ENCODE results near the gene NKD1.

Gene NKD1

GRCh38 chr16:50680556-50680893 lies 132.3 kb downstream of the NKD1 start:
- no peaks in the 10 kb centered on the region for H3K27me3 Mint-ChIP-seq
- peak overlapping the region; percentile 77 for H3K4me3 Mint-ChIP-seq
- peaks cover 75% of the 10 kb centered on the region for H3K4me1 Mint-ChIP-seq
- ATAC-seq = no peak
- H3K27ac Mint-ChIP-seq = peak overlapping the region; percentile 92
- H3K36me3 Mint-ChIP-seq = peaks cover 36% of the 10 kb centered on the region
- H3K9me3 Mint-ChIP-seq = no peaks in the 10 kb centered on the region

GRCh38 chr16:50681021-50681885 lies 133.1 kb downstream of the NKD1 start, which contains the start of gene SNX20:
TSS of gene SNX20 (minus strand) at chr16:50681312. CDS start at chr16:50677526, 3,786 bp downstream.
- H3K4me1 Mint-ChIP-seq = peaks cover 81% of the 10 kb centered on the region
- H3K36me3 Mint-ChIP-seq = peaks cover 28% of the 10 kb centered on the region
- peak; percentile 86 for ATAC-seq
- H3K27ac Mint-ChIP-seq = peak within 1 kb of the TSS; percentile 92
- no peaks in the 10 kb centered on the region for H3K27me3 Mint-ChIP-seq
- no peaks in the 10 kb centered on the region for H3K9me3 Mint-ChIP-seq
- peak within 1 kb of the TSS; percentile 77 for H3K4me3 Mint-ChIP-seq

- peak; percentile 86 for ATAC-seq
- Mint-ChIP-seq H3K27ac (peak overlapping the region; percentile 91), H3K9me3 (no peaks in the 10 kb centered on the region), H3K27me3 (no peaks in the 10 kb centered on the region), H3K4me1 (peaks cover 71% of the 10 kb centered on the region), H3K4me3 (peak overlapping the region; percentile 53), H3K36me3 (peaks cover 3% of the 10 kb centered on the region)
These were observed 135.6 kb downstream of the NKD1 start for GRCh38 chr16:50683689-50684374.

DNA sequence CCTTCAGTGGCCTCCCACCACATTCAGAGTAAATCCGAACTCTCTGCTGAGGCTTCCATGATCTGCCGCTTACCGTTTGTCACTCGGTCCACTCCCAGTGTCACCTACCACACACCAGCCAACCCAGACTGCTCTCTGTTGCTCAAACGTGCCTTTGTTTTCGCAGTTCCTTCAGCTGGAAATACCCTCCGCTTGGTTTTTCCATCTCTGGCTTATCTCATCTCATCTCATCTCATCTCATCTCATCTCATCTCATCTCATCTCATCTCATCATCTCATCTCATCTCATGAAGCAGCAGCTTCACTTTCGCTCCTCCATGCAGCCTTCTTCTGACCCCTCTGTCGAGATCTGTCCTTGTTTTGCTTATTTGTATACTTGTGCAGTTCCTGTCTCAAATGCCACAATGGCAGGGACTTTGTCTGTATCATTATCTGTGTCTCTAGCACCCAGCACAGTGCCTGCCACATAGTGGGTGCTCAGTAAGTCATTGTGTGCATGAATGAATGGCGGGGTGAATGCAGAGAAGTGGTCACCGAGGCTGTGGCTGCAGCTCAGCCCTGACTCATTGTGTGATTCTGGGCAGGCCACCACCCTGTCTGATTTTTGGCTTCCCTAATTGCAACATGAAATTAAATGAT lies 136.7 kb downstream of the NKD1 start:
- Mint-ChIP-seq H3K27ac (peak overlapping the region; percentile 91), H3K9me3 (no peaks in the 10 kb centered on the region), H3K4me1 (peaks cover 60% of the 10 kb centered on the region), H3K27me3 (no peaks in the 10 kb centered on the region), H3K4me3 (peak overlapping the region; percentile 60), H3K36me3 (no peaks in the 10 kb centered on the region)
- ATAC-seq = peak; percentile 47

DNA sequence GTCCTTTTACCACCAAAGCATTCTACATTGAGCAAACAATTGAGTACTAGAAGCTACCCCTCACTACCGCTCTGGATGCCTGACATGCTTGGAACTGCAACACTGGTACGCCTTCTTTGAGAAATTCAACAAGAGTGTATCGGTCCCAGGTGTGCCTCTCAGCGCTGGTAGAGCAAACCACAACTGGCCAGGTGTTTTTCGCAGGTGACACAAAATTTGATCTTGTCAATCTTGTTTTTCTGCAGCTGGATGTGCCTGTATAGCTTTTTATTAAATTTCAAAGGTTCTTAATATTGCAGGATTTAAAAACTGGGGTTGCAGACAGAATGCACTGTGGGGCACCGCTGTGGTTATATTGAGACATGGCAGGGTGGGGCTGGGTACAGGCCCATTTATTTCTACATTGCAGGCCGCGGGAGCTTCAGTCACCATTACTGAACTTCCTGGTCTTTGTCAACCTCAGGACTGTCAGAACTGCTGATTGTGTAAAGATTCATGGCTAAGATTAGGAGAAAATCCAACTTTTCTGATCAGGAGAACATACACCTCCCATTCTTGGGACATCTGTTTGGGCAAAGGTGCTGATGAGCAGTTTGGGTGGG lies 137.4 kb downstream of the NKD1 start:
- H3K4me1 Mint-ChIP-seq = peaks cover 57% of the 10 kb centered on the region
- H3K9me3 Mint-ChIP-seq = no peaks in the 10 kb centered on the region
- H3K4me3 Mint-ChIP-seq = peak overlapping the region; percentile 60
- ATAC-seq = no peak
- H3K36me3 Mint-ChIP-seq = no peaks in the 10 kb centered on the region
- H3K27ac Mint-ChIP-seq = peak overlapping the region; percentile 91
- no peaks in the 10 kb centered on the region for H3K27me3 Mint-ChIP-seq

- H3K36me3 Mint-ChIP-seq = no peaks in the 10 kb centered on the region
- H3K4me1 Mint-ChIP-seq = peaks cover 55% of the 10 kb centered on the region
- no peak for ATAC-seq
- H3K27me3 Mint-ChIP-seq = no peaks in the 10 kb centered on the region
- no peak overlapping the region for H3K27ac Mint-ChIP-seq
- H3K9me3 Mint-ChIP-seq = no peaks in the 10 kb centered on the region
- H3K4me3 Mint-ChIP-seq = no peak overlapping the region
These were observed 139.9 kb downstream of the NKD1 start for GRCh38 chr16:50688083-50688482.

DNA sequence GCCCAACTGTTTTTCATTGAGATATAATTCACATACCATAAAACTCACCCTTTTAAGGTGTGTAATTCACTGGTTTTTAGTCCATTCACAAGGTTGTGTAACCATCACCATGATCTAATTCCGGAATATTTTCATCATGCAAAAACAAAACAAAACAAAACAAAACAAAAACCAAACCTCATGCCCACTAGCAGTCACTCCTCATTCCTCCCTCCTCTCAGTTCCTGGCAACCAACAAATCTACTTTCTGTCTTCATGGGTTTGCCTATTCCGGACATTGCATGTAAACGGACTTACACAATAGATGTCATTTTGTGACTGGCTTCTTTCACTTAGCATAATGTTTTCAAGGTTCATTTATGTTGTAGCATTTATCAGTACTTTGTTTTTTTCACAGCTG lies 140.7 kb downstream of the NKD1 start:
- Mint-ChIP-seq H3K9me3 (no peaks in the 10 kb centered on the region), H3K27me3 (no peaks in the 10 kb centered on the region)

GRCh38 chr16:50690177-50690576 lies 142.0 kb downstream of the NKD1 start:
- H3K27ac Mint-ChIP-seq = no peak overlapping the region
- no peaks in the 10 kb centered on the region for H3K36me3 Mint-ChIP-seq
- no peak for ATAC-seq
- H3K9me3 Mint-ChIP-seq = no peaks in the 10 kb centered on the region
- H3K4me1 Mint-ChIP-seq = peaks cover 50% of the 10 kb centered on the region
- no peak overlapping the region for H3K4me3 Mint-ChIP-seq
- no peaks in the 10 kb centered on the region for H3K27me3 Mint-ChIP-seq

More for the DNA sequence above, 140.7 kb downstream of the NKD1 start:
- no peak for ATAC-seq
- Mint-ChIP-seq H3K27ac (no peak overlapping the region), H3K36me3 (no peaks in the 10 kb centered on the region), H3K4me1 (peaks cover 50% of the 10 kb centered on the region), H3K4me3 (no peak overlapping the region)

DNA sequence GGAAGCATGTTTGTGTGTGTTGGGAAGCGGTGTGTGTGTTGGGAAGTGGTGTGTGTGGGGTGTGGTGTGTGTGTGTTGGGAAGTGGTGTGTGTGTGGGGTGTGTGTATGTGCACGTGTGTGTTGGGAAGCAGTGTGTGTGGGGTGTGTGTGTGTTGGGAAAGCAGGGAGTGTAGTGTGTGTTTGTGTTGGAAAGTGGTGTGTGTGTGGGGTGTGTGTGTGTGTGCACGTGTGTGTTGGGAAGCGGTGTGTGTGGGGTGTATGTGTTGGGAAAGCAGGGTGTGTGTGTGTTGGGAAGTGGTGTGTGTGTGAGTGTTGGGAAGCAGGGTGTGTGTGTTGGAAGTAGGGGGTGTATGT lies 144.4 kb downstream of the NKD1 start:
- Mint-ChIP-seq H3K4me1 (peaks cover 60% of the 10 kb centered on the region), H3K27me3 (no peaks in the 10 kb centered on the region), H3K9me3 (no peaks in the 10 kb centered on the region), H3K36me3 (no peaks in the 10 kb centered on the region), H3K4me3 (peak overlapping the region; percentile 72), H3K27ac (peak overlapping the region; percentile 75)
- ATAC-seq = no peak

DNA sequence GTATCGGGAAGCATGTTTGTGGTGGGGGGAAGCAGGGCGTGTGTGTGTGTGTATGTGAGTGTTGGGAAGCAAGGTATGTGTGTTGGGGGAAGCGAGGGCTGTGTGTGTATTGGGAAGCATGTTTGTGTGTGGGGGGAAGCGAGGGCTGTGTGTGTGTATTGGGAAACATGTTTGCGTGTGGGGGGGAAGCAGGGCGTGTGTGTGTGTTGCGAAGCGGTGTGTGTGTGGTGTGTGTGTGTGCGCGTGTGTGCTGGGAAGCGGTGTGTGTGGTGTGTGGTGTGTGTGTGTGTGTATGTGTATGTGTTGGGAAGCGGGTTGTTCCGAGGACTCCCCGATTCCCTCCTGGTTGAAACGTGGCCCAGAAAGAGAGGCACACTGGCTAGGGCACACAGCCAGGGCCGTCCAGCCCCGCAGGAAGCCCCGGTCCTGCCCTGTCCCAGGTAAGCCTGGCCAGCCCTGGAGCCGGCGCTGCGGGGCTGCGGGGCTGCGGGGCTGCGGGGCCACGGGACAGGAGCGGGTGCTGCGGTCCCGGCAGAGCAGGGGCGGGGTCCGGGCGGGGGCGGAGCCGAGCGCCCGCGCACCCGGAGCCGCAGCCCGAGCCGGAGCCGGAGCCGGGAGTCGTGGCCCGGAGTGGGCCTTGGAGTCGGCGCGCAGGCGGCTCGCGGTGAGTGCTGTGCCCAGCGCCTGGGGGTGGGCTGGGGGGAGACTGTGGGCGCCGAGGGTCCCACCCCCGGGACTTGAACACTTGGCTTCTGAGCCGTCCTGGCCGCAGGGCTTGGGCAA lies 145.0 kb downstream of the NKD1 start, which contains the start of gene NOD2:
Gene NOD2 (plus strand): TSS at position 608 of the 783 bp plus-strand sequence. CDS start 5,890 bp downstream, outside the sequence.
- Mint-ChIP-seq H3K36me3 (no peaks in the 10 kb centered on the region), H3K4me3 (peak within 1 kb of the TSS; percentile 75), H3K27ac (peak within 1 kb of the TSS; percentile 75), H3K9me3 (no peaks in the 10 kb centered on the region), H3K4me1 (peaks cover 66% of the 10 kb centered on the region), H3K27me3 (no peaks in the 10 kb centered on the region)
- ATAC-seq = peak; percentile 39

DNA sequence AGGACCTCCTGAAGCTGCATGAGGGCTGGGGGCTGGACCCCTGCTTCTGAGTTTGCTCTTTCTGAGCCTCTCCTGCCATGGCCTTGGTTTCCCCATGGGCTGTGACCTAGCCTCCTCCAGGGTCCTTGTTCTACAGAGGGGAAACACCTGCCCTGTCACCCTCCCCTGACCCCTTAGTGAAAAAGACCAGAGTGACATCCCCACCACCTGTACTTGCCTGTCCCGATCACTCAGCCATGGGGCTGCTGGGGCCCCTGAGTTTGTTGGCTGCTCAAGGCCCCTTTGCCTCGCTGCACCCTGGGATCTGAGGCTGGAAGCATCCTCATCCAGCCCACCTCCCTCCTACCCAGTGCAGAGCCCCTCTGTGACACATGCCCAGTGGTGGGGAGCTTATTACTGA lies 146.0 kb downstream of the NKD1 start:
- Mint-ChIP-seq H3K27ac (peak overlapping the region; percentile 38), H3K9me3 (no peaks in the 10 kb centered on the region), H3K4me1 (peaks cover 76% of the 10 kb centered on the region), H3K27me3 (no peaks in the 10 kb centered on the region), H3K4me3 (peak overlapping the region; percentile 75), H3K36me3 (no peaks in the 10 kb centered on the region)
- no peak for ATAC-seq

DNA sequence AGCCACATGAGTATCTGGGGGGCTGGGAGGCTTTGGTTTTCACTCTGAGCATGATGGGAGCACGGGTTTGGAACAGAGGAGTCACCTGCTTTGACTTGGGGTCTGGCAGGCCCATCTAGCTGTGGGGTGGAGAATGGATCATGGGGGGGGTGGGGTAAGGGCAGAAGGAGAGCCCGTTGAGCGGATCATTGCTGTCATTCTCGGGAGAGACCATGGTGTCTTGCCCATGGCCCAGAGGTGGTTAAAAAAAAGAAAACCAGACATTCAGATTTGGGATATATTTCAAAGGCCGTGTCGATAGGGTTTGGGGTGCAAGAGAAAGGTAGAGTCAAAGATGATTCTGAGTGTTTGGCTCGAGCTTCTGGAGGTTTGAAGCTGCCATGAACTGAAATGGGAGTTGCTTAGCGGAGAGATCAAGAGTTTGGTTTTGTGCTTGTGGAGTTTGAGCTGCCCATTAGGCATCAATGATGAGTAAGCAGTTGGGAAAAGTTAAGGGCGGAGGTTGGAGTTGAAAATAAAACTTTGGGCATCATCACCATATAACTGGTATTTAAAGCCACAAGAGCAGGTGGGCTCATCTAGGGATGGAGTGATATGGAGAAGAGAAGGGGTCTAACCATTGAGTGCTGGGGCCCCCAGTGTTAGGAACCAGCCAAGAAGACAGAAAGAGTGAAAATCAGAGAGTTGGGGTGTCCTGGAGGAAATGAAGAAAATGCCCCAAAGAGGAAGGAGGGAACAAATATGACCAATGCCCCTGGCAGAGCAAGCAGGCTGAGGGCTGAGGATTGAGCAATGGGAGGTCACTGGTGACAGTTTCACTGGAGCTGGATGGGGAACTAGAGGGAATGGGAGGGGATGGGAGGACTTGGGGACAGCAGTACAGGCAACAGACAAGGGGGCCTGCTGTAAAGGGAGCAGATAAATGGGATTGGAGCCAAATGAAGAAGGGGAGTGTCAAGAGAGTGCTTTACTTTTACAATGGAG lies 147.1 kb downstream of the NKD1 start:
- Mint-ChIP-seq H3K4me3 (peak overlapping the region; percentile 4), H3K4me1 (peaks cover 87% of the 10 kb centered on the region), H3K27me3 (no peaks in the 10 kb centered on the region)

GRCh38 chr16:50696126-50696525 lies 147.9 kb downstream of the NKD1 start:
- no peaks in the 10 kb centered on the region for H3K9me3 Mint-ChIP-seq
- no peaks in the 10 kb centered on the region for H3K27me3 Mint-ChIP-seq
- H3K36me3 Mint-ChIP-seq = no peaks in the 10 kb centered on the region
- no peak overlapping the region for H3K4me3 Mint-ChIP-seq
- no peak for ATAC-seq
- H3K27ac Mint-ChIP-seq = peak overlapping the region; percentile 38
- H3K4me1 Mint-ChIP-seq = peaks cover 85% of the 10 kb centered on the region

More for the DNA sequence above, 147.1 kb downstream of the NKD1 start:
- Mint-ChIP-seq H3K27ac (peak overlapping the region; percentile 38), H3K36me3 (no peaks in the 10 kb centered on the region), H3K9me3 (no peaks in the 10 kb centered on the region)
- ATAC-seq = no peak
